K562 (cell line): ENCODE measurements around the gene FGF11. TPM values are rescaled to one million over a fixed set of nuclear protein-coding genes. Genes with fewer than 3 reads are reported as not detected.

Experiments used
- ATAC-seq: fragments of 200-7000 bp; cut with Tn5 transposase; 3 replicates; pipeline ENCODE4 v1.9.1; 2020; ENCODE audit warnings: moderate library complexity
- BruUV-seq: library from RNA; stranded (reverse); fragments of 400-500 nt; replicated peaks from 2 replicates; lab custom pipeline; 2021; lab: Mats Ljungman, UMichigan
- CTCF ChIA-PET: fragments of 300-600 bp; formaldehyde crosslinking; extraction: SDS; loops from one replicate; lab custom pipeline; 2021; ENCODE audit warnings: low intra/inter-chr PET ratio; lab: Yijun Ruan, JAX
- POLR2A ChIA-PET: fragments of 300-600, 350-650 bp; sonication (Branson Sonifier 250); formaldehyde crosslinking; extraction: SDS; loops from one replicate; lab custom pipeline; 2021; ENCODE audit warnings: antibody characterized with exemption, inconsistent platforms; lab: Yijun Ruan, JAX
- DNase-seq, 4 experiments: peaks; one replicate each; pipeline versions ENCODE4 v3.0.0 to v3.0.0-alpha.2; 2011 to 2018; ENCODE audit warnings: low spot score in 3 of 4, mixed read lengths in 3 of 4; ENCODE audit errors: extremely low read depth in 1 of 4
- FAIRE-seq: peaks from 2 replicates; lab custom pipeline; 2011; peaks lifted over from hg19 to GRCh38; lab: Jason Lieb, UNC
- H2AFZ ChIP-seq: 2 replicates; pipeline ENCODE4 v1.6.0; 2011; ENCODE audit warnings: low read depth, low read length, control low read depth, inconsistent platforms
- H3K27ac ChIP-seq: fragments of 200-600 bp; 3 replicates; pipeline ENCODE4 v1.8.0; 2011; ENCODE audit warnings: low read depth, mild to moderate bottlenecking, control low read depth, inconsistent platforms, low read length, moderate library complexity, mixed read lengths; ENCODE audit errors: extremely low read depth
- H3K27me3 ChIP-seq, 2 experiments: fragments of 300-600 bp in 1 of 2; 2 replicates in 1 of 2; 3 replicates in 1 of 2; pipeline versions ENCODE4 v1.6.0 to v1.8.0; 2011; ENCODE audit warnings: inconsistent platforms in 2 of 2, low read length in 2 of 2, mild to moderate bottlenecking in 1 of 2, mixed read lengths in 1 of 2, moderate library complexity in 1 of 2; ENCODE audit not compliant: control insufficient read depth in 2 of 2, insufficient read depth in 2 of 2
- H3K36me3 ChIP-seq: fragments of 300-600 bp; 3 replicates; pipeline ENCODE4 v1.8.0; 2011; ENCODE audit warnings: mild to moderate bottlenecking, low read length, inconsistent platforms; ENCODE audit not compliant: control insufficient read depth, insufficient read depth
- H3K4me1 ChIP-seq, 2 experiments: fragments of 200-600 bp in 1 of 2; replicated peaks in 1 of 2; 2 replicates in 1 of 2; 3 replicates in 1 of 2; pipeline versions ENCODE4 v1.5.1 to v1.8.0; 2011; ENCODE audit warnings: inconsistent platforms in 2 of 2, low read length in 2 of 2, mild to moderate bottlenecking in 1 of 2, mixed read lengths in 1 of 2, moderate library complexity in 1 of 2; ENCODE audit not compliant: control insufficient read depth in 2 of 2, insufficient read depth in 2 of 2
- H3K4me2 ChIP-seq: 2 replicates; pipeline ENCODE4 v1.6.1; 2011; ENCODE audit warnings: low read length, control low read depth, inconsistent platforms, mixed read lengths; ENCODE audit not compliant: insufficient read depth
- H3K4me3 ChIP-seq: fragments of 200-600 bp; sonication (generic), shearing (Covaris generic); 2 replicates; pipeline ENCODE4 v1.5.1; 2016; ENCODE audit warnings: control low read depth, inconsistent platforms
- H3K79me2 ChIP-seq: fragments of 200-600 bp; 3 replicates; pipeline ENCODE4 v1.8.0; 2011; ENCODE audit warnings: low read length, inconsistent platforms; ENCODE audit not compliant: control insufficient read depth, insufficient read depth
- H3K9ac ChIP-seq, 2 experiments: 2 replicates each; pipeline versions ENCODE4 v1.6.0 to v1.6.1; 2011; ENCODE audit warnings: low read depth in 2 of 2, low read length in 2 of 2, control low read depth in 1 of 2, inconsistent platforms in 1 of 2, mild to moderate bottlenecking in 1 of 2, mixed read lengths in 1 of 2; ENCODE audit not compliant: insufficient read depth in 1 of 2
- H3K9me1 ChIP-seq: one replicate; pipeline ENCODE4 v1.6.0; 2011; ENCODE audit warnings: inconsistent platforms, mild to moderate bottlenecking, low read length, moderate library complexity; ENCODE audit not compliant: control insufficient read depth, insufficient read depth
- H3K9me3 ChIP-seq: replicated peaks from 2 replicates; pipeline ENCODE4 v1.5.1; 2011; ENCODE audit warnings: low read depth, low read length, inconsistent platforms; ENCODE audit not compliant: control insufficient read depth, insufficient read depth
- H4K20me1 ChIP-seq: replicated peaks from 2 replicates; pipeline ENCODE4 v1.6.1; 2011; ENCODE audit warnings: low read length, inconsistent platforms, mixed read lengths; ENCODE audit not compliant: control insufficient read depth, insufficient read depth
- POLR2G ChIP-seq: fragments of 200-400 bp; formaldehyde crosslinking; IDR thresholded peaks from 2 replicates; pipeline ENCODE4 v1.6.1; 2017; ENCODE audit warnings: low read depth, mild to moderate bottlenecking, antibody characterized with exemption, low read length, moderate library complexity
- WGBS: fragments of 100-300 bp; shearing (Covaris generic); methylation state at CpG from one replicate; pipeline ENCODE4 v1.1.6; 2016; ENCODE audit warnings: low coverage, mixed read lengths; ENCODE audit not compliant: insufficient coverage; ENCODE audit errors: missing lambda C conversion rate; 5-methylcytosine and 5-hydroxymethylcytosine counted together
- in situ Hi-C: fragments of 300-500 bp; cut with MboI; formaldehyde crosslinking; loops from 4 replicates; pipeline ENCODE4 v1.15.0; 2018; ENCODE audit warnings: inconsistent platforms, mixed read lengths
- intact Hi-C: fragments of 100-400 bp; cut with micrococcal nuclease; formaldehyde crosslinking; loops from 2 replicates; pipeline ENCODE4 v1.14.2; 2022
- polyA plus RNA-seq, 8 experiments: library from polyadenylated mRNA; depleted of rRNA in 4 of 8; stranded (reverse) in 5 of 8; unstranded in 3 of 8; fragments of >200 nt; fragmentation: Nextera tagmentation in 2 of 8; fragmentation: Illumina TruSeq in 1 of 8; extraction: Ambion mirVana in 2 of 8; extraction: Trizol in 1 of 8; gene quantifications; 2 replicates each; pipeline versions ENCODE4 v1.2.1 to v1.2.3, GENCODE V29; 2011 to 2014; ENCODE audit warnings: inconsistent platforms in 1 of 8, missing spikeins in 1 of 8
- total RNA-seq, 7 experiments: library from RNA; depleted of rRNA in 6 of 7; stranded (reverse); fragments of >200 nt in 6 of 7; fragmentation: Illumina TruSeq in 2 of 7; extraction: Trizol in 2 of 7; gene quantifications; 2 replicates each; pipeline versions ENCODE4 v1.2.1 to v1.2.3, GENCODE V29; 2011 to 2021; ENCODE audit warnings: low replicate concordance in 1 of 7
- TF ChIP-seq, protein P1 (sequence below), 3 experiments: fragments of 200-800 bp in 1 of 3; sonication (Bioruptor generic) in 1 of 3; sonication (generic) in 1 of 3; formaldehyde crosslinking in 1 of 3; IDR thresholded peaks; 2 replicates each; pipeline versions ENCODE4 v1.6.1 to v1.8.0; 2016 to 2022; ENCODE audit warnings: mild to moderate bottlenecking in 2 of 3, missing compliant biosample characterization in 2 of 3, missing genetic modification characterization in 2 of 3, missing genetic modification reagents in 1 of 3

Gene FGF11
- total and polyA plus RNA-seq, 9 of the 15 experiments (the other 6 are each of a cell fraction or from before 2014, with no cell fraction given), result 1.2 to 7.5 (median 3.0) TPM

DNA sequence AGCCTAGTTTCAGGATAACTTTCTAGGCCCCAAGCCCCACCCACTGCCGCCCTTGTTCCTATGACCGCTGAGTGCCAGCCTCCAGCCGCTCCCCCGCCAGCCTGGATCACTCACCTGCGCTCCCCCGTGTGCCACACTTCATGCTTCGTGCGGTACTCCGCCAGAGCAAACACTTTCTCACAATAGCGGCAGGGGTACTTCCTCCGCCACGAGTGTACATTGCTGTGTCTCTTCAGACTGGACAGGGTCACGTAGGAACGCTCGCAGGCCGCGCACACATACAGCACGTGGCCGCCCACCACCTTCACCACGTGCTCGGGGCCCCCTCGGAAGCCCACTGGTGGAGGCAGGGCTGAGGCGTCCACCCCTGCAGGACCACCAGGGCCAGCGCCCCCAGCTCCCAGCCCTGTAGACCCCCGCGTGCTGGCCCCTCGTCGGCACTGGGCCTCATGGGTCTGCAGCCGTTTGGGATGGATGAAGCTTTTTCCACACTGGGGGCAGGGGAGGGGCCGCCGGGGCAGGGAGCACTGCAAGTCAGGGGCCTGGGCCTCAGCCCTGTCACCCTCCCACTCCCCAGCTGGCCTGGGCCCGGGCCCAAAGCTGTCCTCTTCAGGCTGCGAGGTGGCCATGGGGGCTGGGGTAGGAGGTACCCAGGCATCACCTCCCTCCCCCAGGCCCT lies 26.4 kb downstream of the FGF11 start:
- no peak for FAIRE-seq
- TF ChIP-seq, protein P1, sequence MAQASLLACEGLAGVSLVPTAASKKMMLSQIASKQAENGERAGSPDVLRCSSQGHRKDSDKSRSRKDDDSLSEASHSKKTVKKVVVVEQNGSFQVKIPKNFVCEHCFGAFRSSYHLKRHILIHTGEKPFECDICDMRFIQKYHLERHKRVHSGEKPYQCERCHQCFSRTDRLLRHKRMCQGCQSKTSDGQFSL (CRISPR knock-in tag; IDR thresholded peaks at IDR 0.05), result no peak
- TF ChIP-seq, protein P1 (tag; IDR thresholded peaks at IDR 0.05), result no peak
- TF ChIP-seq POLR2G, result peak; percentile 25; the same call in 1 of the 2 replicates

More for the DNA sequence above, 26.4 kb downstream of the FGF11 start:
- in situ Hi-C loops, result no loop called here
- WGBS, result 95% methylated on average over 13 of the region's 33 CpGs
- no peak overlapping the region for H3K9ac ChIP-seq
- H3K9me1 ChIP-seq, result no peaks in the 10 kb centered on the region
- peaks cover 8 to 29% of the 10 kb centered on the region in 2 experiments for H3K4me1 ChIP-seq
- intact Hi-C loops, result no loop called here
- no TSS peak for BruUV-seq
- no peak overlapping the region for H2AFZ ChIP-seq
- no peak overlapping the region for H3K4me2 ChIP-seq
- peaks cover 9% of the 10 kb centered on the region for H3K79me2 ChIP-seq
- H3K36me3 ChIP-seq, result peaks cover 37% of the 10 kb centered on the region; the same call in 1 of the 3 replicates
- no peak overlapping the region for H3K4me3 ChIP-seq
- ChIA-PET POLR2A (interaction anchor here (0.5 to 2.0 kb wide), 5 partner anchors 9 to 21 kb away, joined by 3 to 6 read pairs (median 4); no protein-coding TSS in a partner anchor), CTCF (no interaction called here)
- H4K20me1 ChIP-seq, result no peaks in the 10 kb centered on the region
- no peaks in the 10 kb centered on the region for H3K9me3 ChIP-seq
- H3K27ac ChIP-seq, result no peak overlapping the region
- no peaks in the 10 kb centered on the region for H3K27me3 ChIP-seq
- no peak for ATAC-seq
- DNase-seq, result no peak
